COR-L47 (cell line): ENCODE measurements around the gene THEM4.

Experiments
- DNase-seq: peaks from one replicate; lab custom pipeline; 2025; lab: John Stamatoyannopoulos, UW

The THEM4 gene

GRCh38 chr1:151837197-151837596 lies 72.1 kb downstream of the THEM4 start:
- DNase-seq, result no peak

- DNase-seq, result no peak
Observed at GRCh38 chr1:151835596-151835995, 73.7 kb downstream of the THEM4 start.

- DNase-seq, result no peak
Observed at GRCh38 chr1:151834239-151834638, 75.1 kb downstream of the THEM4 start.

- no peak for DNase-seq
Observed at GRCh38 chr1:151833172-151833900, 76.0 kb downstream of the THEM4 start.

- peak; percentile 80 for DNase-seq
Observed at GRCh38 chr1:151832318-151832980, 76.9 kb downstream of the THEM4 start.

GRCh38 chr1:151831605-151832004 lies 77.7 kb downstream of the THEM4 start, which contains the start of gene RORC:
Gene RORC (minus strand): TSS chr1:151831802. CDS start chr1:151831764, 38 bp downstream.
- DNase-seq, result no peak

- DNase-seq, result no peak
Observed at GRCh38 chr1:151831256-151831591, 78.1 kb downstream of the THEM4 start.

GRCh38 chr1:151830055-151830454 lies 79.3 kb downstream of the THEM4 start:
- no peak for DNase-seq

GRCh38 chr1:151829352-151830046 lies 79.8 kb downstream of the THEM4 start:
- no peak for DNase-seq

GRCh38 chr1:151828921-151829320 lies 80.4 kb downstream of the THEM4 start:
- no peak for DNase-seq

GRCh38 chr1:151827853-151828252 lies 81.5 kb downstream of the THEM4 start:
- DNase-seq, result no peak

- no peak for DNase-seq
Observed at GRCh38 chr1:151825751-151826660, 83.3 kb downstream of the THEM4 start.

- DNase-seq, result no peak
Observed at GRCh38 chr1:151825204-151825603, 84.1 kb downstream of the THEM4 start.
